ENCODE measurements around the gene NFIX. TPM values are rescaled to one million over a fixed set of nuclear protein-coding genes. Genes with fewer than 3 reads are reported as not detected.
"Not testable (repeated sequence)": the region's sequence is repeated elsewhere in the genome, so short reads cannot be mapped to it uniquely, and the experiment has no call there.

Gene NFIX
- total and polyA plus RNA-seq, 2 donors (not counting 3 experiments of a cell fraction or from before 2014, with no cell fraction given) = 9.8 to 37.7 TPM

- CTCF ChIA-PET = interaction anchor here (3.6 kb wide), 1 partner anchor 8 kb away, joined by 15 read pairs; no protein-coding TSS in a partner anchor
- dilution Hi-C loops (cut with MboI; ENCODE audit: extremely low pct_ligation_motif_present, low sequenced_read_pairs); BruUV-seq (replicated peaks): not testable (repeated sequence)
These were observed 37.8 kb upstream of the NFIX start for GRCh38 chr19:12957389-12957952.

GRCh38 chr19:12959481-12959880, 35.8 kb upstream of the NFIX start:
- dilution Hi-C loops (cut with MboI; ENCODE audit: extremely low pct_ligation_motif_present, low sequenced_read_pairs) = no loop called here
- CTCF ChIA-PET = interaction anchor here (1.6 kb wide), 1 partner anchor 18 kb away, joined by 6 read pairs; no protein-coding TSS in a partner anchor

More at GRCh38 chr19:12957389-12957952, 37.8 kb upstream of the NFIX start:
- Histone ChIP-seq H3K36me3 (ENCODE audit: control insufficient read depth in 2 of 2, extremely low read depth in 1 of 2, insufficient read depth in 2 of 2, low read length in 2 of 2) (peaks cover 2 to 11% of the 10 kb centered on the region in 2 experiments), H3K79me2 (ENCODE audit: control insufficient read depth, insufficient read depth, low read length) (peaks cover 40% of the 10 kb centered on the region), H3K4me1 (ENCODE audit: control insufficient read depth, extremely low read depth, insufficient read depth, low read length) (peaks cover 33% of the 10 kb centered on the region), H3K4me3 (replicated peaks in 1 of 3; ENCODE audit: insufficient read depth in 1 of 3, low read depth in 1 of 3, low read length in 3 of 3) (peak overlapping the region; percentile 64 to 81 (median 65)), H3K27ac (ENCODE audit: insufficient read depth, low read depth, low read length) (peak overlapping the region; percentile 72), H3K4me2 (ENCODE audit: insufficient read depth, low read length) (peak overlapping the region; percentile 70), H2AFZ (ENCODE audit: low read depth, low read length) (peak overlapping the region; percentile 91), H3K9ac (replicated peaks; ENCODE audit: extremely low read depth, insufficient read depth, low read length) (peak overlapping the region; percentile 89)
- H3K27me3 ChIP-seq (ENCODE audit: control insufficient read depth in 2 of 2, insufficient read depth in 2 of 2, low read length in 2 of 2); DNase-seq (ENCODE audit: low read depth, low spot score); H3K9me3 ChIP-seq (replicated peaks; ENCODE audit: control insufficient read depth, insufficient read depth, low read length); H3K9me1 ChIP-seq (replicated peaks; ENCODE audit: control insufficient read depth, extremely low read depth, insufficient read depth, low read length); FAIRE-seq; POLR2A ChIA-PET; H4K20me1 ChIP-seq (replicated peaks; ENCODE audit: control insufficient read depth, extremely low read depth, insufficient read depth, low read length): not testable (repeated sequence)
- intact Hi-C loops (cut with micrococcal nuclease) = loop anchor here (1.0 kb wide), 1 partner anchor 8 kb away; no protein-coding TSS in a partner anchor

More at GRCh38 chr19:12959481-12959880, 35.8 kb upstream of the NFIX start:
- Histone ChIP-seq H3K9me3 (replicated peaks; ENCODE audit: control insufficient read depth, insufficient read depth, low read length) (no peaks in the 10 kb centered on the region), H3K27me3 (ENCODE audit: control insufficient read depth in 2 of 2, insufficient read depth in 2 of 2, low read length in 2 of 2) (no peaks in the 10 kb centered on the region), H3K27ac (ENCODE audit: insufficient read depth, low read depth, low read length) (no peak overlapping the region), H3K4me2 (ENCODE audit: insufficient read depth, low read length) (no peak overlapping the region), H3K4me3 (replicated peaks in 1 of 3; ENCODE audit: insufficient read depth in 1 of 3, low read depth in 1 of 3, low read length in 3 of 3) (no peak overlapping the region), H3K9ac (replicated peaks; ENCODE audit: extremely low read depth, insufficient read depth, low read length) (no peak overlapping the region), H3K4me1 (ENCODE audit: control insufficient read depth, extremely low read depth, insufficient read depth, low read length) (peaks cover 15% of the 10 kb centered on the region), H4K20me1 (replicated peaks; ENCODE audit: control insufficient read depth, extremely low read depth, insufficient read depth, low read length) (no peaks in the 10 kb centered on the region), H3K9me1 (replicated peaks; ENCODE audit: control insufficient read depth, extremely low read depth, insufficient read depth, low read length) (no peaks in the 10 kb centered on the region), H3K79me2 (ENCODE audit: control insufficient read depth, insufficient read depth, low read length) (peaks cover 30% of the 10 kb centered on the region), H3K36me3 (ENCODE audit: control insufficient read depth in 2 of 2, extremely low read depth in 1 of 2, insufficient read depth in 2 of 2, low read length in 2 of 2) (peaks cover 0 to 2% of the 10 kb centered on the region in 2 experiments), H2AFZ (ENCODE audit: low read depth, low read length) (no peak overlapping the region)
- POLR2A ChIA-PET = no interaction called here
- TF ChIP-seq POLR2A (IDR thresholded peaks at IDR 0.05; ENCODE audit: low read depth, low read length) (no peak), JUN (IDR thresholded peaks at IDR 0.05; ENCODE audit: borderline replicate concordance, insufficient read depth, insufficient read length, low read depth) (no peak), CTCF (IDR thresholded peaks at IDR 0.05; ENCODE audit: extremely low read depth in 1 of 2, insufficient read depth in 1 of 2, low read depth in 1 of 2, low read length in 2 of 2) (no peak), GATA2 (IDR thresholded peaks at IDR 0.05; ENCODE audit: insufficient read depth, insufficient read length, low read depth, low read length) (no peak), MAX (IDR thresholded peaks at IDR 0.05; ENCODE audit: insufficient read depth, insufficient read length) (no peak), EZH2 (IDR thresholded peaks at IDR 0.05; ENCODE audit: borderline replicate concordance, low read depth, low read length, severe bottlenecking) (no peak), MYC (IDR thresholded peaks at IDR 0.05; ENCODE audit: low read depth, low read length) (no peak), FOS (IDR thresholded peaks at IDR 0.05; ENCODE audit: borderline replicate concordance, insufficient read depth, low read length) (no peak), POLR2AphosphoS5 (IDR thresholded peaks at IDR 0.05; ENCODE audit: insufficient read depth, low read depth, low read length) (no peak)
- FAIRE-seq (no peak), DNase-seq (ENCODE audit: low read depth, low spot score) (no peak)
- intact Hi-C loops (cut with micrococcal nuclease) = no loop called here
- BruUV-seq (replicated peaks) = no TSS peak

All from endothelial cell of umbilical vein (primary cell).